GM13977 (cell line): ENCODE data around the gene PLAGL1.

Experiments used
- DNase-seq: peaks from one replicate; pipeline ENCODE4 v3.0.0; 2012; ENCODE audit warnings: low spot score
- CTCF ChIP-seq: IDR thresholded peaks from 2 replicates; pipeline ENCODE4 v1.5.1; 2012; ENCODE audit warnings: mild to moderate bottlenecking, control low read depth; ENCODE audit not compliant: insufficient read depth; ENCODE audit errors: extremely low read depth, missing control alignments
- in situ Hi-C: fragments of 300-500 bp; cut with MboI; formaldehyde crosslinking; loops from one replicate; pipeline ENCODE4 v1.12.0; 2022; ENCODE audit warnings: low sequenced_read_pairs, low pct_unique_long_range_greater_than_20kb, mixed read lengths, inconsistent platforms; ENCODE audit not compliant: unreplicated experiment

The PLAGL1 gene

GRCh38 chr6:144007478-144008119 lies 460 bp downstream of the PLAGL1 start:
- no peak for TF ChIP-seq CTCF
- in situ Hi-C loops, result no loop called here
- DNase-seq, result no peak

DNA sequence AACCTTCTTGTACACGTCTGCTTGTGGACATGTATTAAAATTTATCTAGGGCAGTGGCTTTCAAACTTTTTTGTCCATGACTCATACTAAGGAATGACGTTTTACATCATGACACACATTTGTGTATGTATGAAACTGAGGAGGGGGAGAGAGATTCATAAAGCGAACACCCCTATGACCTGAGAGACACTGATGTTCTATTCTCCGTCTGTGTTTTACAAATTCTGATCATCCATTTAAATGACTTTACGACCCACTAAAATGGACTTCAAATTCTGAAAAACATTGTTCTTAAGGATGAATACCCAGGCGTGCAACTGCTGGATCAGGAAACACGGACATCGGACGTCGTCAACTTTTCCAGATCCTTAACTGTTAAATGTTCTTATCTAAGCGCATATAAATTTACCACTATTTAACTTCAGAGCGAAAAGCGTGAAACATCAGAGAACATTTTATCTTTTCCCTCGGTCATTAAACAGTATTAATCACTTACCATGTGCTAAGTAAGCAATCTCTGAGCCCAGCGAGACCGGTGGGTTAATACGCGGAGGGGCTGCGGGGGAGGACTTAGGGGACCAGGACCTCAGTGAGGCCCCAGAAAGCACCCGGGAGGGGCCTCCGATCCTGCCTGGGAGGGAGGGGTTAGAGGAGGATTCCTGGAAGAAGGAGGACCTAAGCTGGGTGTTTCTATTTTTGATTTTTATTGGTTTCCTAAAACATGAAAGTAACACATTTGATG lies 1.2 kb downstream of the PLAGL1 start:
- TF ChIP-seq CTCF, result no peak
- in situ Hi-C loops, result no loop called here

GRCh38 chr6:143999406-143999805 lies 8.7 kb downstream of the PLAGL1 start:
- DNase-seq, result no peak
- in situ Hi-C loops, result no loop called here
- TF ChIP-seq CTCF, result no peak

More for the DNA sequence above, 1.2 kb downstream of the PLAGL1 start:
- DNase-seq, result peak; percentile 14

GRCh38 chr6:143998686-143999085 lies 9.4 kb downstream of the PLAGL1 start:
- no peak for DNase-seq
- in situ Hi-C loops, result no loop called here
- TF ChIP-seq CTCF, result no peak

DNA sequence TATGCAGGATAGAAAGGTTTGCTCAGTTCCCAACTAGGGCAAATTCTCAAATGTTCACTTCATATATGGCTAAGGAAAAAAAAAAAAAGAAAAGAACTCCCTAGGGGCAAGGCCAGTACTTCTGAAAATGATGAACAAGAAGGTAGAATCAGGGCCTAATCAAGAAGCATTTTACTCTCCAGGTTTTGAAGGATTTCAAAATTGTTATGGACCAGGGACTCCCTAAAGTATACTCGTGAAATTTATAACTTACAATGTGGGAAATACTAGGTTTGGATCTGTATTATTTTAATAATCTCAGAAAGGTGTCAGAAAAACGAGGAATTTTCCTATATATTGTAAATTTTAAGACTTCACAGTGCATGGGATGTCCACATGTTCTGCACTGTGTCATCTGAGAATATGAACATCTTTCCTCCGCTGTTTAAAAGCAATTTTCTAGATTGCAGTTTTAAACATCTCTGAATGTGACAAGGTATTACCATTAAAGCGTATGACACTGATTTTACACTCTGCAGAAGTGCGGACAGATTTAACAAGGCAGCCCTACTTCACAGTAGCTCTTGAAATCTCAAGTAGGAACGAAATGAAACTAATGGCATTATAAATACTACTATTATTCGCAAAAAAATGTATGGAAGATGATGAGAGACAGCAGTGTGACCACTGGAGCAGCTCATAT lies 14.0 kb downstream of the PLAGL1 start:
- no peak for DNase-seq
- in situ Hi-C loops, result no loop called here
- no peak for TF ChIP-seq CTCF

DNA sequence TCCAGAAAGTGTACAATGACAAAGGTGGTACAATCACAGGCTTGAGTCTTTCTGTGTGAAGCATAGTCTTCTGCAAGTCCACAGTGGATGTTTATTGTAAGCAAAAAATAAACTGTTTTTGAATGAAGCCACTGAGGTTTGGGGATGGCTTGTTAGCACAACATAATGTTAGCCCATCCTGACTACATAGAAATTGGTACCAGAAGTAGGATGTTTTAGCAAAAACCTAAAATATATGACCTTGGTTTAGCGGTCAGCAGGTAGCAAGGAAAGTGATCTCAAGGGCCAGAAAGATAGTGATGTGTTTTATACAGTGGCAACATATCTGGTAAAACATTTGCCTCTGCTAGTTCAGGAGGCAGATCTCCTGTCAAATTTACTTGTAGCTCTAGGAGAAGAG lies 15.8 kb downstream of the PLAGL1 start:
- in situ Hi-C loops, result no loop called here
- TF ChIP-seq CTCF, result no peak
- DNase-seq, result no peak
